ENCODE data around the gene GADD45G.

GADD45G gene, protein sequence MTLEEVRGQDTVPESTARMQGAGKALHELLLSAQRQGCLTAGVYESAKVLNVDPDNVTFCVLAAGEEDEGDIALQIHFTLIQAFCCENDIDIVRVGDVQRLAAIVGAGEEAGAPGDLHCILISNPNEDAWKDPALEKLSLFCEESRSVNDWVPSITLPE

DNA sequence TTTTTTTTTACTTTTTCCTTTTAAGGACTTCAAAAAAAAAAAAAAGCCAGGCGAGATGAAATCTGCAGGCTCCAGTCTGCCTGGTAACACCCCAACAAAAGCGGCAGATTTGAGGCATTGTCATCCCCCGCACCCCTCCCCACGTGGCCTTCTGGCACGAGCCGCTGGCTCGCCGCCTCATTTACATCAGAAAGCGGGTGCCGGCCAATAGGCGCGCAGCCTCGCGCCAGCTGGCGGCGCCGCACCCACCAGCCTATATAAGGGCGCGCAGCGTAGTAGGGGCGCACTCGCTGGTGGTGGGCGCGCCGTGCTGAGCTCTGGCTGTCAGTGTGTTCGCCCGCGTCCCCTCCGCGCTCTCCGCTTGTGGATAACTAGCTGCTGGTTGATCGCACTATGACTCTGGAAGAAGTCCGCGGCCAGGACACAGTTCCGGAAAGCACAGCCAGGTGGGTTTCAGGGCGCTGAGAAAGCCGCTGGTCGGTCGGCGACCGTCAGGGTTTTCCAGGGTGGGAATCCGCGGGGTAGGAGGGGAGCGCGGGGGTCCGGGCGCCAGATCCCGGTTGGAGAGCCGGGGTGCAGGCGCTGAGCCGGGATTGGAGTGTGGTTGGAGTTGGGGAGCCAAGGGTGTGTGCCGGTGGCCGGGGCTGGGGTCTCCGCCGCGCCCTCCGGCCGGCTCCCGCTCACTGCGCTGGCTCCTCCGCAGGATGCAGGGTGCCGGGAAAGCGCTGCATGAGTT is at the start of gene GADD45G:
TSS of gene GADD45G (plus strand) at position 284 of the 736 bp plus-strand sequence. CDS start at position 394, 110 bp downstream.
- peaks cover 30% of the 10 kb centered on the region for H3K36me3 ChIP-seq
- peak within 1 kb of the TSS; percentile 97 for H3K4me3 ChIP-seq (ENCODE audit: low read depth, low read length)
- peak within 1 kb of the TSS; percentile 96 for H3K27ac ChIP-seq
- TF ChIP-seq, protein P1, sequence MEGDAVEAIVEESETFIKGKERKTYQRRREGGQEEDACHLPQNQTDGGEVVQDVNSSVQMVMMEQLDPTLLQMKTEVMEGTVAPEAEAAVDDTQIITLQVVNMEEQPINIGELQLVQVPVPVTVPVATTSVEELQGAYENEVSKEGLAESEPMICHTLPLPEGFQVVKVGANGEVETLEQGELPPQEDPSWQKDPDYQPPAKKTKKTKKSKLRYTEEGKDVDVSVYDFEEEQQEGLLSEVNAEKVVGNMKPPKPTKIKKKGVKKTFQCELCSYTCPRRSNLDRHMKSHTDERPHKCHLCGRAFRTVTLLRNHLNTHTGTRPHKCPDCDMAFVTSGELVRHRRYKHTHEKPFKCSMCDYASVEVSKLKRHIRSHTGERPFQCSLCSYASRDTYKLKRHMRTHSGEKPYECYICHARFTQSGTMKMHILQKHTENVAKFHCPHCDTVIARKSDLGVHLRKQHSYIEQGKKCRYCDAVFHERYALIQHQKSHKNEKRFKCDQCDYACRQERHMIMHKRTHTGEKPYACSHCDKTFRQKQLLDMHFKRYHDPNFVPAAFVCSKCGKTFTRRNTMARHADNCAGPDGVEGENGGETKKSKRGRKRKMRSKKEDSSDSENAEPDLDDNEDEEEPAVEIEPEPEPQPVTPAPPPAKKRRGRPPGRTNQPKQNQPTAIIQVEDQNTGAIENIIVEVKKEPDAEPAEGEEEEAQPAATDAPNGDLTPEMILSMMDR (IDR thresholded peaks at IDR 0.05; ENCODE audit: low read depth, low read length) = no peak
- DNase-seq = peak; percentile 95
- no peaks in the 10 kb centered on the region for H3K9me3 ChIP-seq (ENCODE audit: severe bottlenecking)
- H3K27me3 ChIP-seq (ENCODE audit: insufficient read depth, low read depth, severe bottlenecking) = no peaks in the 10 kb centered on the region

DNA sequence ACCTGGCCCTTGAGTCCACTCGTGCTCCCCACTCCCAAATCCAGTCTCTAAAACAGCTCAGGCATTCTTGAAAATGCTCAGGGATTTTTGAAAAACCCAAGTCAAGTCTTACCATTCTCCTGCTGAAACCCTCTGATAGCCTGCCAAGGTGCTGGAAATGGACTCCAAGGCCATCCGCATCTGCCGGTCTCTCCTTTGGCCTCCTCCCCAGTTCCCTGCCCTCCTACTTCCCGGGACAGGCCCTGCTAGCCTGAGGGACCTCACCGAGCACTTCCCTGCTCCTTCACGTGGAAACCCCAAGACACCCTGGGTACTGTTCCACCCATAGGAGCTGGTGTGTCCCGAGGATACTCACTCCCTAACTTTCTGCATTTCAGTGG is 49.8 kb upstream of the GADD45G start:
- H3K9me3 ChIP-seq (ENCODE audit: severe bottlenecking) = no peaks in the 10 kb centered on the region
- H3K4me3 ChIP-seq (ENCODE audit: low read depth, low read length) = no peak overlapping the region
- TF ChIP-seq, protein P1 (IDR thresholded peaks at IDR 0.05; ENCODE audit: low read depth, low read length) = no peak
- no peak for DNase-seq
- H3K27ac ChIP-seq = no peak overlapping the region
- no peaks in the 10 kb centered on the region for H3K36me3 ChIP-seq
- H3K27me3 ChIP-seq (ENCODE audit: insufficient read depth, low read depth, severe bottlenecking) = no peaks in the 10 kb centered on the region

DNA sequence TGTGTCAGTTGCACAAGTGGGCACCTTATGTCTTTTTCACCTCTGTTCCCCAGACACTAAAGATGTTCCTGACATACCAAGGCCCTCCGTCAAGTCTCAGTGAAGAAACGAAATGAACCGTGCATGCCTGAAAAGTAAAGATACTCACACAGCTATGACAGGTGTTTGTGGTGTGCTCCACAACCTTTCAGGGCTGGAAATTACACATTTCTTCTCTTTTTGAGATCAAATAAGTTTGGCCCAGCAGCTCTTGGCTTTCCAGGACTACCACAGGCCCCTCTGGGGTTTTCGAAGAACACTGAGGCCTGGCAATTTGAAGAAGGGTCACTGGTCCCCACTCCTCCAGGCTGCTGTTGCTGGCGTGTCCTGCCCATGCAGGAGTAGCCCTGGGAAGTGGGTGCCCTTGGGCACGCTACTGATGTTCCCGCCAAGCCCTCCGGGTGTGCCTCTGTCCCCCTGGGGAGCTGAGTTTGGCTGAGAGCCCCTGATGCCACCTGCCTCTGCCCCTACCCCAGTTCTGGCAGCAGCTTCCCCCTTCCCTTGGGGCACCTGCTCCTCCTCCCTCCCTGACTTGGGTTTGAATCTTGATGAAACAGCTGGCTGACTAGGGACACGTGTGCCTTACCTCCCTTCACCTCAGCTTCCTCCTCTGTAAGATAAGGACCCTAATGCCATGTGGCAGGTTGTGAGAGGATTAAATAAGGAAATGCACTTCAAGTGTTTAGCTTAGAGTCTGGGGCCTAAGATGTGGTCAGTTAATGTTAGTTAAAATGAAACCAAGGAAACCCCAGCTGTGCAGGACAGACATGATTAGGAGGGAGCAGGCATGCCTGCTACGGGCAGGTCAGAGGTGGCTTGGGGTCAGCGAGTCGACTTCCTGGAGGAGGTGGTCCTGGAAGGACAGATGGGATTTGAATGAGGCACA is 49.1 kb upstream of the GADD45G start:
- Histone ChIP-seq H3K4me3 (ENCODE audit: low read depth, low read length) (no peak overlapping the region), H3K9me3 (ENCODE audit: severe bottlenecking) (no peaks in the 10 kb centered on the region), H3K27me3 (ENCODE audit: insufficient read depth, low read depth, severe bottlenecking) (no peaks in the 10 kb centered on the region), H3K27ac (peak overlapping the region; percentile 53; the same call in 1 of the 2 replicates), H3K36me3 (no peaks in the 10 kb centered on the region)
- peak; percentile 77 for DNase-seq
- TF ChIP-seq, protein P1 (IDR thresholded peaks at IDR 0.05; ENCODE audit: low read depth, low read length) = no peak

DNA sequence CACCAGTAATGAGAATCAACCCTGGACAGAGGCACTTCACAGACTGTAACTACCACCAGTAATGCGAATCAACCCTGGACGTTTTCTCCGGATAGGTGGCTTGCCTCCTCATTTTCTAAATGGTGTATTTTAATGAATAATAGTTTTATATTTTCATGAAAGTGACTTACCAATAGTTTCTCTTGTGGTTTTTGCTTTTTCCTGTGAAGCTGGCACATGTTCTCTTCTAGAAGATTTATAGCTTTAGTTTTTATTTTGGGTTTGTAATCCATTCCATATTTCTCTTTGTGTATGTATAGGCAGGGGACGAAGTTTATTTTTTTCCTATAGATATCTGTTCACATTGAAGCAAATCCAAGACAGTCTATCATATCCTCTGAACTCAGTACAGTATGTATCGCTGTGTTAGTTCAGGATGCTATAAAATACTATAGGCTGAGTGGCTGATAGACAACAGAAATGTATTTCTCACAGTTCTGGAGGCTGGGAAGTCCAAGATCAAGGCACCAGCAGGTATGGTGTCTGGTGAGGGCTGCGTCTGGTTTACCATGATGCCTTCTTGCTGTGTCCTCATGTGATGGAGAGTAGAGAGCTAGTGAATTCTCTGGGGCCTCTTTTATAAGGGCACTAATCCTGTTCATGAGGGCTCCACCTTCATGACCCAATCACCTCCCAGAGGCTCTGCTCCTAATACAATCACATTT is 46.5 kb upstream of the GADD45G start:
- DNase-seq = no peak
- Histone ChIP-seq H3K36me3 (no peaks in the 10 kb centered on the region), H3K4me3 (ENCODE audit: low read depth, low read length) (no peak overlapping the region), H3K27me3 (ENCODE audit: insufficient read depth, low read depth, severe bottlenecking) (no peaks in the 10 kb centered on the region), H3K9me3 (ENCODE audit: severe bottlenecking) (no peaks in the 10 kb centered on the region), H3K27ac (no peak overlapping the region)
- TF ChIP-seq, protein P1 (IDR thresholded peaks at IDR 0.05; ENCODE audit: low read depth, low read length) = no peak

DNA sequence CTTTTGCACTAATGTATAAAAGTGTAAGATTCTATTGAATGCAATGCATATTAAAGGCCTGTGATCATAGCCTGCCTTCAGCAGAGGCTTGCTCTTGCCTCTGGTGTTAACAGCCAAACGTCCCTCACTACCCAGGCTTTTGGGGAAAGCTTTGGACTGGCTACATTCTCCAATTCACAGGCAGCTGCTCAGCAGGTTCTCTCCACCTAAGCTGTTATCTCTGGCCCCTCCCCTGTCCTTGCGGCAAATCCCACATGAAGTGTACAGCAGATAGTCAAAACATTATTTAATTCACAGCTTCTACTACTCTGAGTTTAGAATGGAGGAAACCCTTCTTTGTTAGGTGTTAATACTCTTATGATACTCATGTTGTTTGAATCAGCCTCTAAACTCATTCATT is 45.9 kb upstream of the GADD45G start:
- Histone ChIP-seq H3K36me3 (no peaks in the 10 kb centered on the region), H3K9me3 (ENCODE audit: severe bottlenecking) (no peaks in the 10 kb centered on the region), H3K27ac (no peak overlapping the region), H3K4me3 (ENCODE audit: low read depth, low read length) (no peak overlapping the region), H3K27me3 (ENCODE audit: insufficient read depth, low read depth, severe bottlenecking) (no peaks in the 10 kb centered on the region)
- TF ChIP-seq, protein P1 (IDR thresholded peaks at IDR 0.05; ENCODE audit: low read depth, low read length) = no peak
- DNase-seq = no peak

Measured in WERI-Rb-1 (cell line).